HG02938 (cell line): ENCODE measurements around the gene BTAF1.
"Not testable (repeated sequence)": the region's sequence is repeated elsewhere in the genome, so short reads cannot be mapped to it uniquely, and the experiment has no call there.

ENCODE experiments used
- ATAC-seq: cut with Tn5 transposase; IDR thresholded peaks from one replicate; pipeline ENCODE4 v1.9.1; 2021; ENCODE audit warnings: mild to moderate bottlenecking, moderate library complexity; ENCODE audit not compliant: unreplicated experiment

Gene BTAF1

GRCh38 chr10:91923371-91924211 lies at the start of gene BTAF1:
TSS of gene BTAF1 (plus strand) at chr10:91923770. CDS start at chr10:91924077, 307 bp downstream.
- ATAC-seq, result peak; percentile 96

- ATAC-seq, result no peak
These were observed 48.4 kb upstream of the BTAF1 start for GRCh38 chr10:91875156-91875555.

GRCh38 chr10:91875779-91876178 lies 47.8 kb upstream of the BTAF1 start:
- no peak for ATAC-seq

- no peak for ATAC-seq
These were observed 43.9 kb upstream of the BTAF1 start for GRCh38 chr10:91879515-91880170.

GRCh38 chr10:91880310-91880709 lies 43.3 kb upstream of the BTAF1 start:
- ATAC-seq, result no peak

GRCh38 chr10:91883549-91884444 lies 39.8 kb upstream of the BTAF1 start:
- no peak for ATAC-seq

- no peak for ATAC-seq
These were observed 39.0 kb upstream of the BTAF1 start for GRCh38 chr10:91884536-91884935.

GRCh38 chr10:91885362-91886079 lies 38.0 kb upstream of the BTAF1 start:
- no peak for ATAC-seq

GRCh38 chr10:91886954-91887271 lies 36.7 kb upstream of the BTAF1 start:
- no peak for ATAC-seq

- no peak for ATAC-seq
These were observed 36.1 kb upstream of the BTAF1 start for GRCh38 chr10:91887272-91888076.

GRCh38 chr10:91891125-91892001 lies 32.2 kb upstream of the BTAF1 start:
- no peak for ATAC-seq

- ATAC-seq, result no peak
These were observed 30.5 kb upstream of the BTAF1 start for GRCh38 chr10:91893051-91893450.

GRCh38 chr10:91894261-91894685 lies 29.3 kb upstream of the BTAF1 start:
- ATAC-seq, result not testable (repeated sequence)

- ATAC-seq, result no peak
These were observed 27.3 kb upstream of the BTAF1 start for GRCh38 chr10:91896212-91896756.

- no peak for ATAC-seq
These were observed 26.1 kb upstream of the BTAF1 start for GRCh38 chr10:91897421-91897820.

- ATAC-seq, result no peak
These were observed 21.5 kb upstream of the BTAF1 start for GRCh38 chr10:91901784-91902677.

GRCh38 chr10:91907033-91907594 lies 16.5 kb upstream of the BTAF1 start:
- ATAC-seq, result no peak
